GM21447 (cell line): ENCODE results near the gene CCDC192.

ENCODE experiments used
- ATAC-seq: cut with Tn5 transposase; IDR thresholded peaks from one replicate; pipeline ENCODE4 v1.9.1; 2021; ENCODE audit not compliant: unreplicated experiment

The CCDC192 gene

DNA sequence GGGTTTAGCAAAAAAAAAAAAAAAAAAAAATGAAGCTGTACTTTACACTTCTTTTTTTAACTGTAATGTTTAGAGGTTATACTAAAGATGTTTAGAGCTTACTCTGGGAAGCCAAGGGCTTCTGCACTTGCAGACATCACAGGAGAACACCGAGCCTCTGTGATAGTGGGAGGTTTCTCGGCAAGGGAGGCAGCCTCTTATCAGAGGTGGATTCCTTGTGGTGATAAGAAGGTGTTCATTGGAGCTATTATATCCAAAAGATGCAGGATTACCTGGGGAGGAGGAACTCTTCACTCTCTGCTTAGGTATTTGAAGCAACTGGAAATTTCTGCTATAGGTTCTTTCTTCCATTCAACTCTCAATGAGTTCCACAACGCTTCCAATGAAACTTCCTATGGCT, 209.2 kb downstream of the CCDC192 start:
- no peak for ATAC-seq

DNA sequence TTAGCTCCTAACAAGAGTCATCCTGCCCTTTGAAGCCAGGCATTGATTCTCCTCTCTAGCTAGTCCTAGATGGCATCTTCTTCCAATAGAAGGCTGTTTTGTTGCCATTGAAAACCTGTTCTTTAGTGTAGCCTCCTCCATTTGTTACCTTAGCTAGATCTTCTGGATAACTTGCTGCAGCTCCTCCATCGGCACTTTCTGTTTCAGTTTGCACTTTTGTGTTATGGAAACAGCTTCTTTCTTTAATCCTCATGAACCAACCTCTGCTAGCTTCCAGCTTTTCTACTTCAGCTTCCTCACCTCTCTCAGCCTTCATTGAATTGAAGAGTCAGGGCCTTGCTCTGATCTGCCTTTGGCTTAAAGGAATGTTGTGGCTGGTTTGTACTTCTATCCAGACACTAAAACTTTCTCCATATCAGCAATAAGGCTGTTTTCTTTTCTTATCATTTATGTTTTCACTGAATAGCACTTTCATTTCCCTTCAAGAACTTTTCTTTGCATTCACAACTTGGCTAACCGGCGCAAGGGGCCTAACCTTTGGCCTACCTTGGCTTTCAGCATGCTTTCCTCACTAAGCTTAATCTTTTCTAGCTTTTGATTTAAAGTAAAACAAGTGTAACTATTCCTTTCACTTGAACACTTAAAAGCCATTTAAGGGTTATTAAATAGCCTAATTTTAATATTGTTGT, 213.8 kb downstream of the CCDC192 start:
- no peak for ATAC-seq

- ATAC-seq = no peak
Observed at GRCh38 chr5:127919006-127919796, 216.0 kb downstream of the CCDC192 start.

DNA sequence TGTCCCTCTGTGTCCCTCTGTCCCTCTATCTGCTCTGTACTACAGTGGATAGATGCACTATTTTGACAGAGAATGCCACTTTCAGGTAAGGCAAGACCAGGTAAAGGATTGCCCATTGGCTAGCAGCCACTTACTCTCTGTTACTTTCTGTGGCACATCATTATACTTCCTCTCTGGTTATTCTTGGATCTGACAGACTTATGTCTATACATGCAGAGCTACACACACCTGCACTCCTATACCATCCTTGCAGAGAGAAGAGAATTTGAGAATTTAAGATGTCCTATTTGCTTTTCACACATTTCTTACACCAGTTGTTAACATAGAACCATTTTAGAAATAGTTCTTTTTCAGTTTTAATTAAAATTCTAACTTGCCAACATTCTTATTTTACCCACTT, 216.6 kb downstream of the CCDC192 start:
- no peak for ATAC-seq

DNA sequence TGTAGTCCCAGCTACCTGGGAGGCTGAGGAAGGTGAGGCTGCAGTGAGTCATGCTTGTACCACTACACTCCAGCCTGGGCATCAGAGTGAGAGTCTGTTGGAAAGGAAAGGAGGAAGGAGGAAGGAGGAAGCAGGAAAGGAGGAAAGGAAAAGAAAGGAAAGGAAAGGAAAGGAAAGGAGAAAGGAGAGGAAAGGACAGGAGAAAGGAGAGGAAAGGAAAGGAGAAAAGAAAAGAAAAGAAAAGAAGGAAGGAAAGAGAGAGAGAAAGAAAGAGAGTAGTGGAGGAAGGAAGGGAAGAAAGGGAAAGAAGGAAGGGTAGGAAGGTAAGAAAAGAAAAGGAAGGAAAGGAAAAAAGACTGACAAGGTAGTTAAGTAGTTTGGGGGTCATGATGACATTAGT, 217.7 kb downstream of the CCDC192 start:
- no peak for ATAC-seq

- ATAC-seq = no peak
Observed at GRCh38 chr5:127922603-127923002, 219.4 kb downstream of the CCDC192 start.

- ATAC-seq = no peak
Observed at GRCh38 chr5:127923804-127924570, 220.8 kb downstream of the CCDC192 start.

DNA sequence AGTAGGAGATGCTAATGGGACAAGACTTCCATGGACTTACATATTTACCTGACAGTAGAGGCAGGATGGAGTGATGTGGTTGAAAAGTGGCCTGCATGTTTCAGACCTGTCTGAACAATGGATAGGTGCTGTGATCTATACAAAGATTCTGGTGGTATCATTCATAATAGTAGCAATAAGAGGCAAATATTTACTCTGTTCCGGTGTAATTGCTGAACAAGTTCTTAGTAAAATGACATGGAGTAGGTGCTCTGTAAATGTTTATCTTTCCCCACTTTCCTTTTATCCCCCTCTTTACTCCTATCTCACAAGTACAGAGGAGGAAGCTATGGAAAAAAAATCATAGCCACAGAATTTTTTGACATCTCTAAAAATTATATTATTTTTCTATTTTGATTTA, 221.4 kb downstream of the CCDC192 start:
- ATAC-seq = no peak

DNA sequence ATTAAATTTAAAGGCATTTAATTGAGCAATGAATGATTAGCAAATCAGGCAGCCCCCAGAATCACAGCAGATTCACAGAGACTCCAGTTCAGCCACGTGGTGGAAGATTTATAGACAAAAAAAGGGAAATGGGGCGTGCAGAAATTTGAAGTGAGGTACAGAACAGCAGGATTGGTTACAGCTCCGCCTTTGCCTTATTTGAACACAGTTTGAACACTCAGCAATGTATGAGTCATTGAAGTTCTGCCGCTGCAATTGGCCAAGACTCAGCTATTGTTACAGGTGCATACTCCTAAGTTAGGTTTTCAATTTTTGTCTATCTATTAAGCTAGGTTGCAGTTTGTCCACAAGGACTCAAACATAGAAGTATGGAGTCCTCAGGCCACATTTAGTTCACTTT, 222.7 kb downstream of the CCDC192 start:
- no peak for ATAC-seq

DNA sequence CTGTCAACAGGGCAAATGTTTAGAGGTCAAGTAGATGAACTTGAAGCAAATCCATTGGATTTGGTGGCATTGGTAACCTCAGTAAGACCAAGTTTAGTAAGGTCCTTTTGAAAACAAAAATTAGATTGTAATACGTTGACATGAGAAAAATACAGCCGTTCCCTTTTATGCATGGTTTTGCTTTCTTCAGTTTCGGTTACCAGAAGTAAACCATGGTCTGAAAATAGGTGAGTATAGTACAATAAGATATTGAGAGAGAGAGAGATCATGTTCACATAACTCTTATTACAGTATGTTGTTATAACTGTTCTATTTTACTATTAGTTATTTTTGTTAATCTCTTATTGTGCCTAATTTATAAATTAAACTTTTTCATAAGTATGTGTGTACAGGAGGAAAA, 223.8 kb downstream of the CCDC192 start:
- ATAC-seq = no peak

- ATAC-seq = no peak
Observed at GRCh38 chr5:127928053-127928452, 224.9 kb downstream of the CCDC192 start.

DNA sequence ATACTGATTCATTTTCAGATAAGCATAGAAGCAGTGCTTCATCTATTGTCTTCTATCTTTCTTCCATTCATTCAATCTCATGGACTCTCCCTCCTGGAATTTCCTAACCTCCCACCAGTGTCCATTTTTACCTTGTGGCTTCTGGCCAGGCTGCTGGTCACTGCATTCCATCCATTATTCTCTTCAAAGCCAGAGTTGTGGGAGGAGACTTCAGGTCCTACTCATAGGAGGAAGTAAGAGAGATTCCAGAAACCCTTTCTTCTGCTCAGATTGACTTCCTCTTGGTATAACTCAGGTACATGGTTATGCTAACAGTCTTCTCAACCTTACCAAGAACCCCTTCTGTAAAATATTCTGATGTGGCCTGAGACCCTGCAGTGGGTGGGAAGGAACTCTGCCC, 227.1 kb downstream of the CCDC192 start:
- ATAC-seq = no peak

- ATAC-seq = no peak
Observed at GRCh38 chr5:127931396-127931795, 228.2 kb downstream of the CCDC192 start.

- no peak for ATAC-seq
Observed at GRCh38 chr5:127933348-127933747, 230.2 kb downstream of the CCDC192 start.

DNA sequence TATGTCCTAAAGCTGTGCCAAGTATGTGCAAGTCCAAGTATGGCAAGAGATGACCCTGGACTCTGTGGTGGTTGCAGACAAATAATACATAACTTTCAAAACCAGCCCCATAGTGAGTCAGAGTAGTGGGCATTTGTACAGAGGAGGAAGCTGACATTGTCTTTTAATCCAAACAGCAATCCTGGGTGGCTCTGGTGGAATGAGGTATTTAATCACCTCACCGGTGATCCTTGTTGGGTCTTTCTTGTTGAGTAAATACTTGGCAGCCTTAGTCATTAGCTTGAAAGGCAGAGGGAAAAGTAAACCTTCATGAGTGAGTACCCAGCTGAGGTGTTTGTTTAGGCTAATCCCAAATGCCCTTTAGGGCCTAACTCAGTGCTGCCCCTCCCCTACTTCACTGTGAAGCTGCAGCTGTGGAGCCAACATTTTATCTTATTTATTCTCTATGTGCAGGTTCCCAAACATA, 231.6 kb downstream of the CCDC192 start:
- no peak for ATAC-seq

DNA sequence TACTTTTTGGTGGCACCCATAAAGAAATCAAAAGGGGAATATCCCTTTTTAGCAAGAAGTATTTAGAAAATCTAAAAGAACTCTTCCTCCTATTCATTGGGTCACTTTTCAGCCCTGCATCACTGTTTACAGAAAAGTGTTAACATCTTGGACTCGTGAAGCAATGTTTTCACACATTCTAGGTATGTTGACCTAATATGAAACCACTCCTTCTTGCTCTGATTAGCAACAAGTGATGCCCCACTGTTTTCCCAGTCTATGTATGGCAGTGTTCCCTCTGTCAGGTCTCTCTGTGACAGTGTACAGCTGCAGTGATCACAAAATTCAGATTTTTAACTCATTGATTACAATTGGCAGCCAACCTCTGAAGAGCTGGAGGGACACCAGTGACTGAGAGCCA, 232.2 kb downstream of the CCDC192 start:
- ATAC-seq = no peak

- ATAC-seq = no peak
Observed at GRCh38 chr5:127936439-127936972, 233.3 kb downstream of the CCDC192 start.

GRCh38 chr5:127938746-127939145, 235.6 kb downstream of the CCDC192 start:
- ATAC-seq = no peak

- no peak for ATAC-seq
Observed at GRCh38 chr5:127940854-127941253, 237.7 kb downstream of the CCDC192 start.

- ATAC-seq = no peak
Observed at GRCh38 chr5:127941646-127942045, 238.5 kb downstream of the CCDC192 start.

- ATAC-seq = no peak
Observed at GRCh38 chr5:127942246-127943060, 239.3 kb downstream of the CCDC192 start.
